PC-3 (cell line): ENCODE data around the gene ACADSB. TPM values are rescaled to one million over a fixed set of nuclear protein-coding genes. Genes with fewer than 3 reads are reported as not detected.

ENCODE experiments used
- ATAC-seq: fragments of 200-7000 bp; cut with Tn5 transposase; 2 replicates; pipeline ENCODE4 v1.9.1; 2020; ENCODE audit warnings: mild to moderate bottlenecking, moderate library complexity
- BruUV-seq: library from RNA; stranded (reverse); fragments of 400-500 nt; replicated peaks from 2 replicates; lab custom pipeline; 2021; lab: Mats Ljungman, UMichigan
- CTCF ChIA-PET: fragments of 300-600 bp; sonication (Branson Sonifier 250); formaldehyde crosslinking; loops from one replicate; lab custom pipeline; 2022; ENCODE audit warnings: antibody characterized with exemption; lab: Charles Lee
- POLR2A ChIA-PET: fragments of 300-600 bp; sonication (Branson Sonifier 250); formaldehyde crosslinking; loops from one replicate; lab custom pipeline; 2022; ENCODE audit warnings: antibody characterized with exemption; ENCODE audit not compliant: unreplicated experiment; lab: Charles Lee
- DNase-seq: peaks from one replicate; pipeline ENCODE4 v3.0.0-alpha.2; 2015
- H2AFZ ChIP-seq: fragments of 300-600 bp; sonication (generic); 2 replicates; pipeline ENCODE4 v1.6.0; 2016; ENCODE audit warnings: antibody characterized with exemption, low read length
- H3F3A ChIP-seq: fragments of 300-600 bp; sonication (generic); one replicate; pipeline ENCODE4 v1.6.0; 2017; ENCODE audit warnings: antibody characterized with exemption, low read length, control low read depth, mild to moderate bottlenecking; ENCODE audit not compliant: unreplicated experiment
- H3K27ac ChIP-seq: fragments of 300-600 bp; sonication (generic); 2 replicates; pipeline ENCODE4 v1.5.1; 2016; ENCODE audit warnings: mild to moderate bottlenecking, low read length
- H3K27me3 ChIP-seq: fragments of 300-600 bp; sonication (generic); 2 replicates; pipeline ENCODE4 v1.6.1; 2016; ENCODE audit warnings: low read length, mixed read lengths
- H3K36me3 ChIP-seq: fragments of 300-600 bp; sonication (generic); 2 replicates; pipeline ENCODE4 v1.6.1; 2016; ENCODE audit warnings: low read depth, mixed run types, low read length, mixed read lengths
- H3K4me1 ChIP-seq: fragments of 300-600 bp; sonication (generic); 2 replicates; pipeline ENCODE4 v1.5.1; 2016; ENCODE audit warnings: low read length; ENCODE audit not compliant: insufficient read depth
- H3K4me2 ChIP-seq: fragments of 300-600 bp; sonication (generic); 2 replicates; pipeline ENCODE4 v1.6.0; 2016; ENCODE audit warnings: low read length
- H3K4me3 ChIP-seq: fragments of 300-600 bp; sonication (generic); 2 replicates; pipeline ENCODE4 v1.5.1; 2016; ENCODE audit warnings: mild to moderate bottlenecking, low read length, mixed read lengths
- H3K79me2 ChIP-seq: fragments of 300-600 bp; sonication (generic); 2 replicates; pipeline ENCODE4 v1.6.1; 2017; ENCODE audit warnings: low read length, mixed read lengths
- H3K9ac ChIP-seq: fragments of 300-600 bp; sonication (generic); 2 replicates; pipeline ENCODE4 v1.6.0; 2016; ENCODE audit warnings: mild to moderate bottlenecking, low read length
- H3K9me2 ChIP-seq: fragments of 300-600 bp; sonication (generic); replicated peaks from 2 replicates; pipeline ENCODE4 v1.6.1; 2016; ENCODE audit warnings: mixed run types, low read length, mixed read lengths
- H3K9me3 ChIP-seq: fragments of 300-600 bp; sonication (generic); 2 replicates; pipeline ENCODE4 v1.6.1; 2016; ENCODE audit warnings: low read length, mixed read lengths
- H4K20me1 ChIP-seq: fragments of 300-600 bp; sonication (generic); 2 replicates; pipeline ENCODE4 v1.6.1; 2016; ENCODE audit warnings: low read length, mixed read lengths
- EZH2 ChIP-seq: fragments of 300-600 bp; sonication (generic); IDR thresholded peaks from one replicate; pipeline ENCODE4 v1.6.1; 2017; ENCODE audit warnings: antibody characterized with exemption, mild to moderate bottlenecking, low read length; ENCODE audit not compliant: unreplicated experiment
- EZH2phosphoT487 ChIP-seq: fragments of 300-600 bp; sonication (generic); IDR thresholded peaks from 2 replicates; pipeline ENCODE4 v1.6.1; 2018; ENCODE audit warnings: mild to moderate bottlenecking, antibody characterized with exemption, low read length, borderline replicate concordance
- intact Hi-C: fragments of 100-400 bp; cut with micrococcal nuclease; formaldehyde crosslinking; loops from 2 replicates; pipeline ENCODE4 v1.9.0; 2023
- total RNA-seq: library from RNA; depleted of rRNA; stranded (reverse); fragments of >200 nt; gene quantifications from 2 replicates; pipeline ENCODE4 v1.2.3, GENCODE V29; 2014
- TF ChIP-seq, protein P1 (sequence below): fragments of 300-600 bp; sonication (generic); conservative IDR thresholded peaks from 2 replicates; pipeline ENCODE4 v1.5.1; 2017; ENCODE audit warnings: antibody characterized with exemption, low read depth, mild to moderate bottlenecking, low read length

ACADSB gene
- total RNA-seq, 1 experiment from 2014 or later, result 3.2 TPM

DNA sequence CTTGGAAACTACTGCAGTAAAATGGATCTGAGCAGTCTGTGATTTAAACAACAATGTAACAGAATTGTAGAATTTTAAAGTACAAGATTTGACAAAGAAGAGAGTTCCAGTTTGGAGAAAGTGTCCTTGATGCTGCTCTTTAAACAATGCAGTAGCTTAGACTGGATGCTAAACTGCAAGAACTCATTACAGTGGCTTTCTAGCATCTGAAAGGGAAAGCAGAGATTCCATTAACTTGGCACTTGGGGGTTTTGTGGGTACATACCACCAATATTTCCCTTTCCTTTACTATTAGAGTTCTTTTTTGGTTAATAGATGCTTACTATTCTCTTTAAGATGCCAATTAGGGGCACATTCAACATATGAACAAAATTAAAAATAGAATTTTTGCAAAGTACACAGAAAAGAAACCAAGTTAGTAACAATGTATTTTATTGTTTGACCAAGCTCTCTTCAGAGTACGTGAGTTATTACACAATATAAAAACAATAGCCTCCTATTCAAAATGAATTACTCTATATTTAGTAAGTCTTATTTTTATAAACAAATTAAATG, 16.7 kb upstream of the ACADSB start:
- Histone ChIP-seq H3K4me3 (no peak overlapping the region), H3K27me3 (no peaks in the 10 kb centered on the region), H3K79me2 (no peaks in the 10 kb centered on the region), H3F3A (no peaks in the 10 kb centered on the region), H4K20me1 (no peaks in the 10 kb centered on the region), H3K36me3 (no peaks in the 10 kb centered on the region), H2AFZ (no peak overlapping the region), H3K9ac (no peak overlapping the region), H3K4me1 (0 out of 2 replicates have a peak, but pooled peaks cover 5% of the 10 kb centered on the region), H3K27ac (no peak overlapping the region), H3K4me2 (no peak overlapping the region), H3K9me2 (no peaks in the 10 kb centered on the region), H3K9me3 (no peaks in the 10 kb centered on the region)
- TF ChIP-seq EZH2 (no peak), EZH2phosphoT487 (no peak)
- TF ChIP-seq, protein P1, sequence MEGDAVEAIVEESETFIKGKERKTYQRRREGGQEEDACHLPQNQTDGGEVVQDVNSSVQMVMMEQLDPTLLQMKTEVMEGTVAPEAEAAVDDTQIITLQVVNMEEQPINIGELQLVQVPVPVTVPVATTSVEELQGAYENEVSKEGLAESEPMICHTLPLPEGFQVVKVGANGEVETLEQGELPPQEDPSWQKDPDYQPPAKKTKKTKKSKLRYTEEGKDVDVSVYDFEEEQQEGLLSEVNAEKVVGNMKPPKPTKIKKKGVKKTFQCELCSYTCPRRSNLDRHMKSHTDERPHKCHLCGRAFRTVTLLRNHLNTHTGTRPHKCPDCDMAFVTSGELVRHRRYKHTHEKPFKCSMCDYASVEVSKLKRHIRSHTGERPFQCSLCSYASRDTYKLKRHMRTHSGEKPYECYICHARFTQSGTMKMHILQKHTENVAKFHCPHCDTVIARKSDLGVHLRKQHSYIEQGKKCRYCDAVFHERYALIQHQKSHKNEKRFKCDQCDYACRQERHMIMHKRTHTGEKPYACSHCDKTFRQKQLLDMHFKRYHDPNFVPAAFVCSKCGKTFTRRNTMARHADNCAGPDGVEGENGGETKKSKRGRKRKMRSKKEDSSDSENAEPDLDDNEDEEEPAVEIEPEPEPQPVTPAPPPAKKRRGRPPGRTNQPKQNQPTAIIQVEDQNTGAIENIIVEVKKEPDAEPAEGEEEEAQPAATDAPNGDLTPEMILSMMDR, result no peak
- BruUV-seq, result no TSS peak
- ATAC-seq (no peak), DNase-seq (no peak)
- POLR2A ChIA-PET, result no interaction called here
- intact Hi-C loops, result no loop called here
- CTCF ChIA-PET, result no interaction called here

DNA sequence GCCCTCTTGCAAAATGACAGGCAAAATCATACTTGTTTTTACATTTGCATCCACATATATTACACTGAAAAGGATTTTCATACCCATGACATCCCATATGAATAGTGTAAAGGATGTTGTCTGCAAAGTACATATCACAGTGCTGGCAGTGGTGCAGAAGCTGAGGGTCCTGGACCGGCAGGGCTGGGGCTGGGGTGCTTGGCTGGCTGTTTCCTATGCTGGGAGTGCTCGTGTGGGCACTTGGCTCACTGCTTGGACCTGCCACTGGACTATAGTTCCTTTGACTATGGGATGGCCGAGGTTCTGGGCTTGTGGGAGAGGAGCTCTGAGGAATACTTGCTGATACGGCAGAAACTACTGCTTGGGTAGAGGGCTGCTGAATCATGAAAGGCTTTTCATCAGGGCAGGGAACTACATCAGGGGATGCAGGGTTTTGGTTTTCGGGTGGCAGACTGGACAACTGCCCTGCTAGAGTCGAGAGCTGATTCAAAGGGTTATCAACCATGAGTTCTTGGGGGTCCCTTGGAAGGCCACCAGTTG, 14.9 kb upstream of the ACADSB start:
- DNase-seq (no peak), ATAC-seq (no peak)
- Histone ChIP-seq H3K4me1 (0 out of 2 replicates have a peak, but pooled peaks cover 5% of the 10 kb centered on the region), H3K9ac (no peak overlapping the region), H3K4me2 (no peak overlapping the region), H3K79me2 (peaks cover under 1% of the 10 kb centered on the region; the same call in 1 of the 2 replicates), H3K36me3 (no peaks in the 10 kb centered on the region), H3K27me3 (no peaks in the 10 kb centered on the region), H3K4me3 (no peak overlapping the region), H3K9me3 (no peaks in the 10 kb centered on the region), H3K9me2 (no peaks in the 10 kb centered on the region), H3K27ac (no peak overlapping the region), H3F3A (no peaks in the 10 kb centered on the region), H4K20me1 (no peaks in the 10 kb centered on the region), H2AFZ (no peak overlapping the region)
- TF ChIP-seq EZH2 (no peak), EZH2phosphoT487 (no peak)
- TF ChIP-seq, protein P1, result no peak
- no TSS peak for BruUV-seq
- CTCF ChIA-PET, result no interaction called here
- POLR2A ChIA-PET, result no interaction called here
- intact Hi-C loops, result no loop called here

DNA sequence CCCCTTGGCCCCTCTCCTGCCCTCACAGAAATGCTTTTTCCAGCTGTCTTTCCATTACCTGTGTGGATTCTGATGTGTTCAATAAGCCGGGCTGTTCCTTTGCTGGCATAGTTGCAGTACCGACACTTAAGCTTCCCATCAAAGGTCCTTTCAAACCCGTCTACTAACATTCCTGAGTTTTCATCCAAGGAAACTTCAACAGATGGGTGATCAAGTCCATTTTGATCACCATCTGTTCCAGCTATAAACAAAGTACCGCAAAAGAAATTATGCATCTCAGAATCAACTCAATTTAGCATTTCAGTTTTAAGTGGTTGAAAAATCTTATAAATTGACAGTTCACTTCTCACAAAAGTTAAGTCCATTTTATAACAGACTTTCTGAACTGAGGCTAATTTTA, 12.9 kb upstream of the ACADSB start:
- H3K36me3 ChIP-seq, result no peaks in the 10 kb centered on the region
- no peak overlapping the region for H2AFZ ChIP-seq
- no peaks in the 10 kb centered on the region for H3F3A ChIP-seq
- POLR2A ChIA-PET, result no interaction called here
- DNase-seq (no peak), ATAC-seq (no peak)
- no peak overlapping the region for H3K27ac ChIP-seq
- TF ChIP-seq, protein P1, result no peak
- TF ChIP-seq EZH2phosphoT487 (no peak), EZH2 (no peak)
- no TSS peak for BruUV-seq
- H3K4me1 ChIP-seq, result peaks cover 5% of the 10 kb centered on the region; the same call in 1 of the 2 replicates
- no peak overlapping the region for H3K9ac ChIP-seq
- no peaks in the 10 kb centered on the region for H3K27me3 ChIP-seq
- no peaks in the 10 kb centered on the region for H4K20me1 ChIP-seq
- peaks cover 18% of the 10 kb centered on the region for H3K79me2 ChIP-seq
- CTCF ChIA-PET, result no interaction called here
- no peak overlapping the region for H3K4me3 ChIP-seq
- no peak overlapping the region for H3K4me2 ChIP-seq
- intact Hi-C loops, result no loop called here
- no peaks in the 10 kb centered on the region for H3K9me3 ChIP-seq
- no peaks in the 10 kb centered on the region for H3K9me2 ChIP-seq
